KMS-11 (cell line): Measurements from ENCODE around the gene SLC52A3.

Source experiments
- H2AFZ ChIP-seq: fragments of 200-600 bp; sonication (generic); 2 replicates; pipeline ENCODE4 v1.6.1; 2016; ENCODE audit warnings: antibody characterized with exemption, mixed run types, low read depth
- H3K27ac ChIP-seq: fragments of 200-600 bp; sonication (generic); 2 replicates; pipeline ENCODE4 v1.6.1; 2016; ENCODE audit warnings: mild to moderate bottlenecking, mixed run types
- H3K27me3 ChIP-seq: fragments of 200-600 bp; sonication (generic); 2 replicates; pipeline ENCODE4 v1.6.1; 2017; ENCODE audit warnings: mild to moderate bottlenecking, low read depth, mixed run types, moderate library complexity; ENCODE audit not compliant: insufficient read depth
- H3K36me3 ChIP-seq: fragments of 200-600 bp; sonication (generic); 2 replicates; pipeline ENCODE4 v1.6.1; 2017; ENCODE audit warnings: mild to moderate bottlenecking, mixed run types; ENCODE audit not compliant: insufficient read depth
- H3K4me1 ChIP-seq: fragments of 200-600 bp; sonication (generic); 2 replicates; pipeline ENCODE4 v1.6.1; 2016; ENCODE audit warnings: mild to moderate bottlenecking, low read depth, mixed run types; ENCODE audit not compliant: poor library complexity, severe bottlenecking
- H3K4me2 ChIP-seq: fragments of 200-600 bp; sonication (generic); 2 replicates; pipeline ENCODE4 v1.7.0; 2016; ENCODE audit warnings: mild to moderate bottlenecking, mixed run types
- H3K4me3 ChIP-seq: fragments of 200-600 bp; sonication (generic); IDR thresholded peaks from 2 replicates; pipeline ENCODE4 v1.6.1; 2017; ENCODE audit warnings: low read depth, low read length, mixed read lengths; ENCODE audit not compliant: insufficient read depth
- H3K79me2 ChIP-seq: fragments of 200-600 bp; sonication (generic); 2 replicates; pipeline ENCODE4 v1.6.1; 2016; ENCODE audit warnings: low read depth, mixed run types; ENCODE audit not compliant: insufficient read depth
- H3K9ac ChIP-seq: fragments of 200-600 bp; sonication (generic); 2 replicates; pipeline ENCODE4 v1.6.1; 2016; ENCODE audit warnings: mild to moderate bottlenecking, mixed run types
- H4K20me1 ChIP-seq: fragments of 200-600 bp; sonication (generic); 2 replicates; pipeline ENCODE4 v1.6.1; 2016; ENCODE audit warnings: mild to moderate bottlenecking, mixed run types; ENCODE audit not compliant: insufficient read depth
- CTCF ChIP-seq: fragments of 200-600 bp; sonication (generic); conservative IDR thresholded peaks from 2 replicates; pipeline ENCODE4 v1.6.1; 2017; ENCODE audit warnings: low read depth, mild to moderate bottlenecking, antibody characterized with exemption, low read length, moderate library complexity, mixed read lengths

SLC52A3 gene

GRCh38 chr20:775679-776135 lies 7.4 kb upstream of the SLC52A3 start:
- no peak overlapping the region for H3K4me3 ChIP-seq

GRCh38 chr20:774660-775057 lies 6.4 kb upstream of the SLC52A3 start:
- no peaks in the 10 kb centered on the region for H3K4me1 ChIP-seq
- no peaks in the 10 kb centered on the region for H3K36me3 ChIP-seq
- H3K27me3 ChIP-seq, result no peaks in the 10 kb centered on the region
- no peak overlapping the region for H3K4me3 ChIP-seq
- no peak overlapping the region for H3K9ac ChIP-seq
- H2AFZ ChIP-seq, result no peak overlapping the region
- no peak overlapping the region for H3K27ac ChIP-seq
- TF ChIP-seq CTCF, result no peak
- H3K79me2 ChIP-seq, result no peaks in the 10 kb centered on the region
- H4K20me1 ChIP-seq, result no peaks in the 10 kb centered on the region
- no peak overlapping the region for H3K4me2 ChIP-seq

More at GRCh38 chr20:775679-776135, 7.4 kb upstream of the SLC52A3 start:
- no peak overlapping the region for H3K4me2 ChIP-seq
- TF ChIP-seq CTCF, result no peak
- H4K20me1 ChIP-seq, result no peaks in the 10 kb centered on the region
- H2AFZ ChIP-seq, result no peak overlapping the region
- H3K4me1 ChIP-seq, result no peaks in the 10 kb centered on the region
- no peak overlapping the region for H3K9ac ChIP-seq
- H3K27ac ChIP-seq, result no peak overlapping the region
- H3K79me2 ChIP-seq, result no peaks in the 10 kb centered on the region
- no peaks in the 10 kb centered on the region for H3K36me3 ChIP-seq
- no peaks in the 10 kb centered on the region for H3K27me3 ChIP-seq

- Histone ChIP-seq H3K4me1 (no peaks in the 10 kb centered on the region), H3K27ac (no peak overlapping the region), H3K4me2 (no peak overlapping the region), H3K79me2 (no peaks in the 10 kb centered on the region), H2AFZ (no peak overlapping the region), H4K20me1 (no peaks in the 10 kb centered on the region), H3K9ac (no peak overlapping the region), H3K36me3 (no peaks in the 10 kb centered on the region), H3K27me3 (no peaks in the 10 kb centered on the region), H3K4me3 (no peak overlapping the region)
- TF ChIP-seq CTCF, result no peak
These were observed 5.8 kb upstream of the SLC52A3 start for GRCh38 chr20:774016-774659.

GRCh38 chr20:772806-773205 lies 4.5 kb upstream of the SLC52A3 start:
- Histone ChIP-seq H3K27me3 (no peaks in the 10 kb centered on the region), H3K36me3 (no peaks in the 10 kb centered on the region), H3K79me2 (no peaks in the 10 kb centered on the region), H3K4me2 (no peak overlapping the region), H2AFZ (no peak overlapping the region), H3K4me3 (no peak overlapping the region), H3K4me1 (no peaks in the 10 kb centered on the region), H3K9ac (no peak overlapping the region), H4K20me1 (no peaks in the 10 kb centered on the region), H3K27ac (no peak overlapping the region)
- no peak for TF ChIP-seq CTCF
